ENCODE measurements around the gene CD28.

- no peak for TF ChIP-seq POLR2AphosphoS5 (IDR thresholded peaks at IDR 0.05; ENCODE audit: insufficient read depth, low read depth, low read length)
- no peak for TF ChIP-seq CTCF (IDR thresholded peaks at IDR 0.05; ENCODE audit: extremely low read depth in 1 of 2, insufficient read depth in 1 of 2, low read depth in 1 of 2, low read length in 2 of 2)
- TF ChIP-seq POLR2A (IDR thresholded peaks at IDR 0.05; ENCODE audit: low read depth, low read length): no peak
- no peak for TF ChIP-seq JUN (IDR thresholded peaks at IDR 0.05; ENCODE audit: borderline replicate concordance, insufficient read depth, insufficient read length, low read depth)
- TF ChIP-seq EZH2 (IDR thresholded peaks at IDR 0.05; ENCODE audit: borderline replicate concordance, low read depth, low read length, severe bottlenecking): no peak
- TF ChIP-seq MYC (IDR thresholded peaks at IDR 0.05; ENCODE audit: low read depth, low read length): no peak
- no peak for TF ChIP-seq MAX (IDR thresholded peaks at IDR 0.05; ENCODE audit: insufficient read depth, insufficient read length)
Observed at GRCh38 chr2:203780231-203780630, 73.8 kb downstream of the CD28 start.
